Eye (tissue), 1 donor: ENCODE measurements around the gene NUP62.
"Not testable (repeated sequence)": the region's sequence is repeated elsewhere in the genome, so short reads cannot be mapped to it uniquely, and the experiment has no call there.

Experiments used
- DNase-seq: peaks from one replicate; pipeline ENCODE4 v3.0.0-alpha.2; 2015

NUP62 gene

DNA sequence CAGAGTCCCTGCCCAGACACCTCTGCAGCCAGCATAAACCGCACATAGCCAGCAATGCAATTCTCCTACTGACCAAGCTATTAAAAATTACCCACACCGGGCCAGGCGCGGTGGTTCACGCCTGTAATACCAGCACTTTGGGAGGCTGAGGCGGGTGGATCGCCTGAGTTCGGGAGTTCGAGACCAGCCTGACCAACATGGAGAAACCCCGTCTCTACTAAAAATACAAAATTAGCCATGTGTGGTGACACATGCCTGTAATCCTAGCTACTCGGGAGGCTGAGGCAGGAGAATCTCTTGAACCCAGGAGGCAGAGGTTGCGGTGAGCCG, 4.5 kb downstream of the NUP62 start:
- not testable (repeated sequence) for DNase-seq

DNA sequence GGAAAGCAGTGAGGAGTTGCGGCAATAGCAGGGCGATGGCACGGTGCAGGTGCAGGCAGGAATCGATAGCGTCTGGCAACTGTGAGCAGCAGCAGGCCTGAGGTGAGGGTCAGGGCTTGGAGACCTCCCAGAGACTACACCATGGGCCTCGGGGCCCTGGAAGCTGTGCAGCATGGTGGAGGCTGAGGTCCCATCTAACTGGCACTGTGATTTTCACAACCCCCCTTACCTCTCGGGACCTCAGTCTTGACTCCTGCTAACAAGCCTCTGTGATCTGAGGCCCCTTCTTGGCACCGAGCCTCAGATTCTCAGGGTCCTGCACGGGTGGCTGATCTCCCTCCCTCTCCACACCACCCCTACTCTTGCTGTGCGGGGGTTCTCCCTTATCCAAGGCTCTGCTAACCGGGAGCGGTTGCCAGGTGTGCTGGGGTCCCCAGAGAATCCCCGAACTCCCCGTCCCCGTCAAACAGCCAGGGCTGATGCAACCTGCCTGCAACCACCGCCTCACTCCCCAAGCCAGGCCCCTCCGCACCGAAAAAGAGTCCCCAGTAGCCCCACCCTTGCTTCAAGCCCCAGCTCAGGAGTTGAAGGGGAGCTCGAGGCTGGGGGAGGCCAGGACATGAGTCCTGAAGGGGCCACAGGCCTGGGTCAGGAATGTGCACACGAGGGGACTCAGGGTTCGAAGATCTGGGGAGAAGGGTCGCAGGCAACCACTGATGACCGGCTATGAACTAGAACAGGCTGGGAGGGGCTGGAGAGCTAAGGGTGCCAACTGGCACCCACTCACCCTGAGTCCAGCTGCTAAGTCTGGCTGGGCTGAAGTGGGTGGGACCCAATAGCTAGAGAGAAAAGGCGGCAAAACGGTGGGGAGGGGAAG, 5.1 kb downstream of the NUP62 start:
- no peak for DNase-seq

DNA sequence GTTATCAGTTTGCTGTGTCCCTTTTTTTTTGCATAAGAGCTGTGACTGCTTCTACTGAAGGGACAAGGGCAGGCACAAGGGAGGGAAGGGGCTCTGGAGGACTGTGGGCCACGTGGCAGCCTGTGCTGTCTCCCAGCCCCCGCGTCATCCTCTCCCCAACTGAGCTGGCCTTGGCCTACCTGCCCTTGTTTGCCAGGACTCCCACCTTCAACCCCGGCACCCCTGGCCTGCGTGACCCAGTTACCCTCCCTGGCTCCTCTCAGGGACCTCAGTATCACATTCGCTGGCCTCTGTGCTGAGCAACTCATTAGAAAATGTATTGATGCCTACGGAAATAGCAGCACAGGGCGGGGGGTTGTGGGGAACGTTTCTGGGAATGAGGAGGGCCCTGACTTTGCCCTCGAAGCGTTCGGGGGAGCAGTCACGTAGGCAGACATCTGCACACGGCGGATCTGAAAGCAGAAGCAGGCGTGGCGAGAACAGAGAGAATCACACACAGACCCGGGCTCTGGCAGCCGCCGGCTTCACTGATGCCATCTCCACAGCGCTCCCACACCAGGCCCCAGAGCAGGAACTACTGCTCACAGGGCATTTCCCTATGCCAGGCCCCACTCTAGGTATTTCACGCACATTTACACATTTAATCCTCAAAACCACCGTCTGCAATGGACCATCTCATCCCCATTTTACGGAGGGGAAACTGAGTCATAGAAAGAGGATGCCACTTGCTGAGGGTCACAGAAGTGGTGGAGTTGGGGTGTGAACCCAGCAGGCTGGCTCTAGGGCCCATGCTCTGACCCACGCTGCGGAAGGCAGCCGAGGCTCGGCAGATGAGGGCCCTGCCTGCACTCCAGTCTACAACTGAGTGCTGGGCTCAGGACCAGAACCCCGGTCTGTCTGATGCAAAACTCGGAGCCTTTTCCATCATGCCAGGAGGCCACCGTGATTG, 6.0 kb downstream of the NUP62 start:
- no peak for DNase-seq

DNA sequence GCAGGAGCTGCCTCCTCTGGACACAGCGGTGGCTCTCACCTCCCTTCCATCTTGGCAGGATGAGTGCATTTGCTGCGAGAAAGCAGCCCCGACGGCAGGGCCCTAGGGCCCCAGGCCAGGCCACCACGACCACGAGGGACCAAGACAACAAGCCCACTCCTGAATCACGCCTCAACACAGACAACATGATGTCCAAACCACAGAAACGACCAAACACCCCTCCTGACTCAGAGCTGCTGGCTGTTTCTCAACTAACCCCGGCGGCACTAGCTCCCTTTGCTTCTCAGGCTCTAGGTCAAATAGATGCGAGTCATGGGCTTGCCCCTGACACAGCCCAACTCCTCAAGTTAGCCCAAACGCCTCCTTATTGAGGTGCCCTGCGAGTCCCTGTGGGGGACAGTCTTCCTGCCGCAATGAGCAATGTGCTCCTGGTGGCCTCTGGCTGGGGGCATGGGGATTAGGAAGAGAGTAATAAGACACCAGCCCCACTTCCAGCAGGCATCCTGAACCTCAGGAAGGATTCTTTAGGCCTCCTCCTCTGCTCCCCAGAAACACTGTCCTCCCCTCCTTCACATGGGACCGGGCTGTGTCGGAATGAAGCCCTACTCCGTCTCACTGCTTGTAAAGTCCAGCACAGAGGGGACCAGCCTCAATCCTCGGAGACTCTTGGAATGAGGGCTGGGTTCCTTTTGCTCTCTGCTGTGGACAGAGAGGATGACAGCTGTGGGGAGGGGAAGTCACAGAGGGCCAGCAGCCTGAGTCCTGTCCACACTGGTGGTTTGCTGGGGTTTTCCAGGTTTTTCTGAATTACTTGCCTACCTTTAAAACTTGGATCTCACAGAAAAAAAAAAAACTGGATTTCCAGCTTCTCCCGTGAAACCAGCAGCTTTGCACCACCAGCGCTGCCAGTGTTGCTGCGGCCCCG, 7.2 kb downstream of the NUP62 start:
- no peak for DNase-seq

DNA sequence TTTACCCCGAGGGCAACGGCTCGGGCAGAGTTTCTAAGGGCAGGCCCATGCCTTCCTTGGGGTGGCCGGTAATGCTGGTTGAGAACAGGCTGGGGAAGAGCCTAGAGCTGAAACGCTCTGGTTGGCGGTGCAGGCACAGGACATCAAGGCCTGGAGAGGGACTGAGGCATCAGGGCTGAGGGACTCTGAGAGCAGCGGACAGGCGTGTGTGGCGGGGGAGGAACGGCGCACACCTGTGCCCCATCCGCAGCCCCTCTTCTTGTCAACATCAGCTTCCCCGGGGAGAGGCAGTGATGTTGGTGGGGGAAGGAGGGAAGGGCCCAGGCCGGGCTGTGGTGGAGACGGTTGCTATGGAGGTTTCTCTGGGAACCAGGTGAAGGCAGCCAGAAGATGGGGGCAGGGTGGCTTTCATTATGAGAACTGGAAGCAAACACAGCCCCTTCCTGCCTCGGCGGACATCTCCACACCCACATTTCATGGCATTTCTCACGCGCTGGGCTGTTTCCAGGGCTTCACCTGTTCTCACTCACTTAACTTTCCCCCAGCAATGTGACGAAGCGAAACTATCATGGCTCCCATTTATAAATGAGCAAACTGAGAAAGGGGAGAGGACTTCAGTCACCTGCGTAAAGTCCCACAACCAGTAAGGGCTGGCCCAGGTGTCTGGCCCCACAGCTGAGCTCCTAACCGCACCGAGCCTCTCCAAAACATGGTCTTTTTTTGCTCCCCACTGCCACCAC, 8.5 kb downstream of the NUP62 start:
- no peak for DNase-seq

DNA sequence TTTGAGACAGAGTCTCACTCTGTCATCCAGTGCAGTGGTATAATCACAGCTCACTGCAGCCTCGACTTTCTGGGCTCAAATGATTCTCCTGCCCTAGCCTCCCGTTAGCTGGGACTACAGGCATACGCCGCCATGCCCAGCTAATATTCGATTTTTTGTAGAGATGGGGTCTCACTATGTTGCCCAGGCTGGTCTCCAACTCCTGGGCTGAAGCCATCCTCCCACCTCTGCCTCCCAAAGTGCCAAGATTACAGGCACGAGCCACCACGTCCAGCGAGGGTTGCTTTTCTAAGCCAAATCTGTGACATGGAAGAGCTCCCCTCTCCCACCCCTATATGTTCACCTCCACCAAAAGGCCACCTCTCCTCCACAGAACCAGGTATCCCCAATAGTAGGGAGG, 11.2 kb downstream of the NUP62 start:
- no peak for DNase-seq

DNA sequence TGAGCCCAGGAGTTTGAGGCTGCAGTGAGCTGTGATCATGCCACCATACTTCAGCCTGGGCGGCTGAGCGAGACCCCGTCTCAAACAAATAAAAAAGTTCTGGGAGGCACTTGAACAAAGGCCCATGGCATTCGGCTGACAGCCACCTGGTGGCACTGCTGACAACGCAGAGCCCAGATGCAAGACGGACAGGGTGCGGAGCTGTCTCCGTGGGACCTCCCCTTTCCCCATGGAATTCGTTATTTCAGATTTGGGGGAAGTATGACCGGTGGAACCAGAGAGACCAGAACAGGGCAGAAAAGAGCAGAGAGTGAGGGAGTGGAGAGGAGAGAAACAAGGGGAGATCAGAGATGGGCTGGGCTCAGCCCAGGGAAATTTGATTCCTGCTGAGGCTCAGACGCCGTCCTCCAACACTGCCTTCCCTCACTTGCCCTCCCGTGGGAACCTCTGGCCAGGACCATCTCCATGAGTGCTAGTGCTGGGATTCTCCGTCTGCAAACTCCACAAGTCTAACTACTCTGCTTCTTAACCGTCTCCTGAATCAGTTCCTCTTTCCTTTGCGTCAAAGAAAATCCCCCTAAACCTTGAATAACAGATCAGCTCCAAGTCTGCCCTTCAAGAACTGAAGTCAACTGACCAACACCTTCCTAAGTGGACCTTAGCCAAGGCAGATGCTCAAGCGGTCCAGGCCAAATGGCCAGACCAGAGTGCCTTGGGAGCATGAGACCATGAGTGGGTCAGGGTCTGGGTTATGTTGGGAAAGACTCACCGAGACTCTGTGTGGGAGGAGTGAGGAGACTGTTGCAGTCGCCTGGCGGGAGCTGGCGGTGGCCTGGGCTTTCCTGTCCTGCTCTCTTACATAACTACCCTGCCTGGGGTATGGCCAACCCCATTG, 12.2 kb downstream of the NUP62 start:
- DNase-seq = no peak

DNA sequence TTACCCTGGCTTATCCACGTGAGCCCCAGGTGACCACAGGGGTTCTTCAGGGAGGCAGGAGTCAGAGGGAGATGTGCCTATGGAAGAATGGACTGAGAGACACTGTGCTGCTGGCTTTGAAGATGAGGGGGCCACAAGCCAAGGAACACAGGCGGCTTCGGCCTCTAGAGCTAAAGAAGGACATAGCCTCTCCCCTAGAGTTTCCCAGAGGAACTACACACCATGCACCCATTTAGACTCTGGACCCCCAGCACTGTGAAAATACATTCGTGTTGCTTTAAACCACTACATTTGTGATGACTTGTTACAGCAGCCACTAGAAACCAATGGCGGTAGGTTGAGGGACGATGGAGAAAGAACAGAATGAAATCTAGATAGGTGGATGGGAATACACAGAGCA, 14.0 kb downstream of the NUP62 start:
- DNase-seq = no peak

DNA sequence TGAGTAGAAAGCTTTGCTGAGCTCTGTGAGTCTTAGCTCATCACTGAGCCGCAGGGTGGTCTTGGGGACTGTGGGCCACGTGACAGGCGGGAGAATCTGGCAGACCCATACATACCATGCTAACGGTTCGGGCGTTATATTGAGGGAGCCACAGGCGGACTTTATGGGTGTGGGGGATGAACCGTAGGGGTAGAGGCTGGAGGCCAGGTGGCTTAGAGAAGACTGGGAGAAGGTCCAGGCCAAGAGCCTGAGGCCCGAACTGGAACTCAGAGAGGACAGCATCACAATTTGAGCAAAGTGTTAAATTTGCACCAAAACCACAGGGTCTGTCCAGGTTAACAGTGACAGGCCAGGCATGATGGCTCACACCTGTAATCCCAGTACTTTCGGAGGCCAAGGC, 15.6 kb downstream of the NUP62 start:
- DNase-seq = no peak

DNA sequence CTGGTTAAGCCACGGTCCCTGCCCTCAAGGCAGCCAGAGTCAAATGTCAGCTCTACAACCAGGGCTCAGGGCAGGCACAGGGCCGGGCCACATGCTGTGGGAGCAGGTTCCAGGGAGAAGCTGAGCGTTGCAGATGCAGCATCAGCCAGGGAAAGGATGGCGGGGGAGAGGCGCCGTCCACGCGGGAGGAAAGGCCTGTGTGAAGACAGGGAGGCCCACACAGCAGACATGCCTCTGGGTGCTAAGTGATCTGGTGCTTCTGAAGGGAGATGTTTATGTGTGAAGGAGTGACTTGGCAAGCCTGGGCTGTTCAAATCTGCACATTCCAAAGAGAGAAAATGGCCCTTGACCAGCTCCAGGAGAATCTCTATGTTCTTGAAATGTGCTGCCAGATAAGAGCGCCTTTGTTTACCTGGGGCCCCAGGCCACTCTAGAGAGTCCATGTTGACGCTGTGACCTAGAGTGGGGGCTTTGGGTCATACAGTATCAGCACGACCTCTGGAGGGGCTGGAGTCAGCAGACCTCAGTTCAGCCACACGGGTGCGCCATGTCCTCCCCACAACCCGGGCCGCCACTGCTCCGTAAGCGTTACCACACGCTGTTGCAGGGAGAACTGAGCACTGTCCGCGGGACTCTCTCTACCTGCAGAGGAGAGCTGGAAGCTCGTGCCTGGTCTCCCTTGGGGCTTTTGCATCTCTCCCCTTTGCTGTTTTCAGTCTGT, 16.2 kb downstream of the NUP62 start:
- no peak for DNase-seq

DNA sequence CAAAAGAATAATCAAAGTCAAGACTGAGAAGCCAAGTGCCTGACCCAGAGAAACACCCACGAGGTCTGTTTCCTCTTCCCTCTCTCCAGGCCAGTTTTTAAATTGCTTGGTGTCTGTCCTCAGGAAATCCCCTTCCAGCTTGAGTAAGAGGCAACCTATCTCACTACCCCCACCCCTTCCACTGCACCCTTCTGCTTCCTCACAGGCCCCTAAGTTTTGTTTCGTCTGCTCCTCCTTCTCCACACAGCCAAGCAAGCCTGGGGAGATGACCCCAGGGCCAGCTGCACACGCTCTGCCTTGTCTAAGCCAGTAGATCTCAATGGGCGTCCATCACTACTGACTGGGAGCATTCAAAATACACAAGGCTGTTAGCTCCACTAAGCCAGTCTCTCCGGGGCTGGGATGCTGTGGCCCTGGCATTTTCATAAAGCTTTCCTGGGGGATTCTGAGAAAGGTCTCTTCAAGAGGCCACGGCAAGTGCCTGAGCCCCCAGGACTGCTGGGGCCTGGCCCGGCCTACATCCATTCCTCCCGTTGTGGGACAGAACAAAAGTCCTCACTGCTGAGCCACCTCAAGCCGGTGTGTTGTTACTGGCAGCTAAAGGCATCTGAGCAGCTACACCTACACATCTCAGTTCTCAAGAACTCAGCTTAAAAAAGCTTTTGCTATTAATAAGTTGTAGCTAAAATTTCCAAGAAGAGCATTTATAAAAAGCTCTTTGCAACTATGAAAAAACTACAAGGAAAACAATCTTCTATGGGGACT, 17.7 kb downstream of the NUP62 start:
- DNase-seq = no peak

DNA sequence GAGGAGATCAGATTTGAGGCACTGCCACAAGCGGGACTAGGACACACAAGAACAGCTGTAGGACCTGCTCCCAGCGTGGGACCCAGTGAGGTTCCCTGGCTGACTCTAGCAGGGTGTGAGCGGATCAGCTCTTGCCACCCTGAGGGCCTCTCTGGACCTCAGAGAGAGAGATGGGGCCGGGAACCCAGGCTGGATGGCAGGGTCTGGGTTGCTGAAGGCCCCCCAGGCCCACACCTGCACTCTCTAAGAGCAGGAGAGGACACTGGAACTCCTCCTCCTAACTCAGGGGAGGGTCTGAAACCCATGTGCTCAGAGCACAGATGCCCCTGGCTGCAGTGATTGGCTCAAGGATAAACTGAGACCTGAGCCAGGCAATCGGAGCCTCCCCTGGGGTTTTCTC, 19.1 kb downstream of the NUP62 start:
- no peak for DNase-seq

DNA sequence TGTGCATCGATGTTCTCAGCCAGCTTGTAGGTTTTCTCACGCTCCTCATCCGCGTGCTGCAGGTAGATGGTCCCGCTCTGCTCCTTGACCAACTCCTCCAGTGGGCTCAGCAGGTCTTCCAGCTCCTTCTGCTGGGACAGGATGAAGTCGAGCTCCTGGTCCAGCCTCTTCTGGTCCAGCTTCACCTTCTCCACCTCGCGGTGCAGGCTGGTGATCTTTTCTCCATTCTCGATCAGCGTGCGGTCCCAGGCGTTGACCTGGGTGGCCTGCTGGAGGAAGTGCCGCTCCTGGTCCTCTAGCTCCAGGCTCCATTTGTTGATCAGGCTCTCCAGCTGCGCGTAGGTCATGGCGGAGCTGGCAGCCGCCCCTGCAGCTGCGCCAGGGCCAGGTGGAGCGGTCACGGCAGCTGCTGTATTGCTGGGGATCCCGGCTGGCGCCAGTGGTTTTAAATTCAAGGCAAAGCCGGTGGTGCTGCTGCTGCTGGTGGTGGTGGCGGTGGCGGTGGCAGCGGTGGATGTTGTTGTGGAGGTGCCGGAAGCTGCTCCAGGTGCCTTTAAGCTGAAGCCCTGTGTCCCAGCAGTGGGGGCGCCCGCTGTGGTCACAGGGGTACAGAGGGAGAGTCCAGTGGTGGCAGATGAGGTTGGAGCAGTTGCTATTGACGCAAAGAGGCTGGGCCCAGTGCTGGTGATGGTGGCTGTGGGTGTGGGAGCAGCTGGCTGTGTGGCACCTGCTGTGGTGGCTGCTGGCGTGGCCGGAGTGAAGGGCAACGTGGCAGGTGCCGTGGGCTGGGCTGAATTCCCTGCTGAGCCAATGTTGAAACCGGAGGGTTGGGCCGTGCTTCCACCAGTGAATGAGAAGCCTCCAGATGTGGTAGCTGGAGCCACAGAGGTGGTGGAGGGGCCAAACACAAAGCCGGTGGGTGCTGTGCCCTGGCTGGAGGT, 20.6 kb downstream of the NUP62 start:
- no peak for DNase-seq

DNA sequence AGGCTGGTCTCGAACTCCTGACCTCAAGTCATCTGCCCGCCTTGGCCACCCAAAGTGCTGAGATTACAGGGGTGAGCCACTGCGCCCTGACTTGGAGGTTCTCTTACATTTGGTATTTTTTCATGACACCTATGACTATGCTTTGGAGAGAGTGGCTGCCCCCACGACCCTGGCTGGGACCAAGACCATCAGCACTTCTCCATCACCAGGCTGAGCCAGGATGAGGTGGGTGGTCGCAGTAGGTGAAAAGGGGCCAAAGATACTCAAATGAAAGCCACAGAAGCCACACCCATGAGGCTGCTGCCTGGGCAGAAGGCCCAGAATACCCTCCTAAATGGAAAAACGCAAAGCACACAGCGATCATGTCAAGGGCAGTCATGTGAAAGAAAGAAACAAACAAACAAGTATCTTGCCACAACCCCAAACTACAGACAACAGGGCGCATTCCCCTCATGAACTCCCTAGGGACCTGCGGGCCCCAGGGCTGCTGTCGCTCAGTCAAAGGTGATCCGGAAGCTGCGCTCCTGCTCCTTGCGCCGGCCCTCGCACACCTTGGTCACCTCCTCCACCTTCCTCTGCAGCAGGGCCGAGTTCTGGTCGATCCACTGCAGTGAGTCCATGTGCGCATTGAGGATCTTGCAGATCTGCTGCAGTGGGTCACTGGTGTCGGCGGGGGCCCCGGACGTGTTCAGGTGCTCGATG, 21.4 kb downstream of the NUP62 start:
- DNase-seq = no peak

DNA sequence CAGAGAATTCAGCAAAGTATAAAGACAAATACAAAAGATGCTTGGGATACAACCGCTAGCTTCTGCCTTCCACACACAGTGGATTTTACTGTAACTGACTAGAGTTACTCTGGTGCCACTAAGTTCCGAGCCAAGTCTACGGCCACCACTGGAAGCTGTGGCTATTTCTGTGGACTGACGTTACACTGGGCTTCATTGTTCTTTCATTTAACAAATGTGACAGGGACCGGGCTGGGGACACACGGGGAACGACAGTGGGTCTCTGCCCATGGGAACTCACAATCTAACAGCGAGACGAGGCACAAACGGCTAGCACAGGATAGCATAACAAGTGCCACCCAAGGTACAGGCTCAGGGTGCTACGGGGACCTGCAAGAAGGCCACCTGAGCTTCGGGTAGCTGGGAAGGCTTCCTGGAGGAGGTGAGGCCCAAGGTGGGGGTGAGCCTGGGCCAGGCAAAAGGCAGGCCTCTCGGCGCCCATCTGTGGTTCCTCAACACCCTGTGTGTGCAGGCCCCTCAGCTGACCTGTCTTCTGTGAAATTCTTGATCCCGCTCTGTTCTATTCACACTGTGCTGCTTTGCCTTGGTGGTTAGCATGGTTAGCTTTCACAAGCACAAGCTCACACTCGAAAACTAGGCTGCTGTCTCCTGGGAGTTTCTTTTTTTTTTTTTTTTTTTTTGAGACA, 22.3 kb downstream of the NUP62 start:
- no peak for DNase-seq

DNA sequence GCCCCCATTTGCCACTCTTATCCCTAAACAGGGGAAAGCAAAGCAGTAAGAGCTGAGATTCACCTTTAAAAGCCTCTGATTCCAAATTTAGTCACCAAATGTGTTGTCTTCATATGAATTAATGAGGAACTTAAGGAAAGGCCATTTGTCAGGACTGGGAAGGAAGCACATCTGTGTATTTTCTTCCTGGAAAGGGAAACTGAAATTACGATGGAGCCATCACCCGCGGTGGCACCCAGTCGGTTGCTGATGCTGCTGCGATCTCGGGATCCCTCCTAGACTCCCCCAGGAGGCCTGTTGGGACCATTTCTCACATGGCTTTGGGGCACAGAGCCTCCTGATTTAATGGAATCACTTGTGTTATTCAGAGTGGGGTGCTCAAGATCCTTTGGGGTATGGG, 25.2 kb downstream of the NUP62 start:
- DNase-seq = no peak
